NCI-H1417 (cell line): ENCODE data around the gene ZBTB16.

ENCODE experiments used
- DNase-seq, 3 experiments: peaks; one replicate each; lab custom pipeline; 2025; lab: John Stamatoyannopoulos, UW

The ZBTB16 gene

GRCh38 chr11:114130115-114130576, 70.6 kb downstream of the ZBTB16 start:
- peak in 1 of 3 experiments; percentile 35 for DNase-seq

GRCh38 chr11:114130629-114131277, 71.2 kb downstream of the ZBTB16 start:
- DNase-seq = peak in 2 of 3 experiments; percentile 27 to 71

GRCh38 chr11:114131461-114131864, 72.0 kb downstream of the ZBTB16 start:
- peak in 1 of 3 experiments; percentile 25 for DNase-seq

GRCh38 chr11:114132417-114132816, 72.9 kb downstream of the ZBTB16 start:
- no peak for DNase-seq

GRCh38 chr11:114132944-114133394, 73.5 kb downstream of the ZBTB16 start:
- DNase-seq = no peak

GRCh38 chr11:114133548-114134329, 74.2 kb downstream of the ZBTB16 start:
- no peak for DNase-seq

GRCh38 chr11:114134870-114135269, 75.4 kb downstream of the ZBTB16 start:
- no peak for DNase-seq

GRCh38 chr11:114135737-114136151, 76.2 kb downstream of the ZBTB16 start:
- DNase-seq = no peak

- no peak for DNase-seq
Measured at GRCh38 chr11:114136686-114137640, 77.5 kb downstream of the ZBTB16 start.

GRCh38 chr11:114137838-114138237, 78.3 kb downstream of the ZBTB16 start:
- DNase-seq = no peak

- no peak for DNase-seq
Measured at GRCh38 chr11:114138411-114138810, 78.9 kb downstream of the ZBTB16 start.

- DNase-seq = no peak
Measured at GRCh38 chr11:114140826-114141225, 81.3 kb downstream of the ZBTB16 start.

- peak in 2 of 3 experiments; percentile 53 to 80 for DNase-seq
Measured at GRCh38 chr11:114141863-114142580, 82.5 kb downstream of the ZBTB16 start.

GRCh38 chr11:114142707-114143106, 83.2 kb downstream of the ZBTB16 start:
- DNase-seq = no peak

- DNase-seq = no peak
Measured at GRCh38 chr11:114145166-114145775, 85.8 kb downstream of the ZBTB16 start.

GRCh38 chr11:114147375-114148012, 88.0 kb downstream of the ZBTB16 start:
- no peak for DNase-seq

- no peak for DNase-seq
Measured at GRCh38 chr11:114148013-114148382, 88.5 kb downstream of the ZBTB16 start.

- DNase-seq = no peak
Measured at GRCh38 chr11:114149689-114150407, 90.3 kb downstream of the ZBTB16 start.

- DNase-seq = no peak
Measured at GRCh38 chr11:114150671-114151070, 91.2 kb downstream of the ZBTB16 start.

GRCh38 chr11:114151631-114152030, 92.1 kb downstream of the ZBTB16 start:
- no peak for DNase-seq
